RWPE1 (cell line): ENCODE data around the gene CMPK2.

Source experiments
- CTCF ChIA-PET: fragments of 350-600 bp; sonication (Branson Sonifier 250); formaldehyde crosslinking; extraction: SDS; loops from one replicate; lab custom pipeline; 2021; lab: Yijun Ruan, JAX
- POLR2A ChIA-PET: fragments of 400-600 bp; formaldehyde crosslinking; extraction: SDS; loops from one replicate; lab custom pipeline; 2020; ENCODE audit warnings: antibody characterized with exemption; ENCODE audit not compliant: low non-redundant PET; lab: Yijun Ruan, JAX
- DNase-seq: peaks from one replicate; pipeline ENCODE4 v3.0.0; 2012; ENCODE audit warnings: low spot score
- H3K27ac ChIP-seq: fragments of 450-650 bp; 2 replicates; pipeline ENCODE4 v1.5.1; 2017
- TF ChIP-seq, protein P1 (sequence below): fragments of 450-650 bp; conservative IDR thresholded peaks from 2 replicates; pipeline ENCODE4 v1.5.1; 2017; ENCODE audit warnings: low read depth, mild to moderate bottlenecking

The CMPK2 gene

DNA sequence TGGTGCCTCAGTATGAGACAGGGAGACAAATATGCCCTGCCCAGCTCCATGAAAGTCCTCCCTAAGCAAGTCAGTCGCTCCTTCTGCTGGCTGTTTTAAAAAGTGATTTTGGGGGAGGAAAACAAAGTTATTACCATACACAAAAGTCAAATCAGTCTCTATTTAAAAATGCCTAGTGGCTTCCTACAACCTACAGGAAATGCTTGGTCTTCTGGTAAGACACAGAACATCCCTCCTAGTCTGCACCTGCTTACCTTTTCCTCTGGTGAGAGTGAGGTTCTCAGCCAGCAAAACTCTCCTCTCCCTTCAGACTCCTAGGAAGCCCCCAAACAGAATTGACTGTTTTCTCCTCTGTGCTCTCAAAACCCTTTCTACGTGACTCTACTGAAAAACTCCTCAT is 13.5 kb downstream of the CMPK2 start:
- no peak overlapping the region for H3K27ac ChIP-seq
- ChIA-PET POLR2A (no interaction called here), CTCF (no interaction called here)
- DNase-seq = no peak
- TF ChIP-seq, protein P1, sequence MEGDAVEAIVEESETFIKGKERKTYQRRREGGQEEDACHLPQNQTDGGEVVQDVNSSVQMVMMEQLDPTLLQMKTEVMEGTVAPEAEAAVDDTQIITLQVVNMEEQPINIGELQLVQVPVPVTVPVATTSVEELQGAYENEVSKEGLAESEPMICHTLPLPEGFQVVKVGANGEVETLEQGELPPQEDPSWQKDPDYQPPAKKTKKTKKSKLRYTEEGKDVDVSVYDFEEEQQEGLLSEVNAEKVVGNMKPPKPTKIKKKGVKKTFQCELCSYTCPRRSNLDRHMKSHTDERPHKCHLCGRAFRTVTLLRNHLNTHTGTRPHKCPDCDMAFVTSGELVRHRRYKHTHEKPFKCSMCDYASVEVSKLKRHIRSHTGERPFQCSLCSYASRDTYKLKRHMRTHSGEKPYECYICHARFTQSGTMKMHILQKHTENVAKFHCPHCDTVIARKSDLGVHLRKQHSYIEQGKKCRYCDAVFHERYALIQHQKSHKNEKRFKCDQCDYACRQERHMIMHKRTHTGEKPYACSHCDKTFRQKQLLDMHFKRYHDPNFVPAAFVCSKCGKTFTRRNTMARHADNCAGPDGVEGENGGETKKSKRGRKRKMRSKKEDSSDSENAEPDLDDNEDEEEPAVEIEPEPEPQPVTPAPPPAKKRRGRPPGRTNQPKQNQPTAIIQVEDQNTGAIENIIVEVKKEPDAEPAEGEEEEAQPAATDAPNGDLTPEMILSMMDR = no peak

DNA sequence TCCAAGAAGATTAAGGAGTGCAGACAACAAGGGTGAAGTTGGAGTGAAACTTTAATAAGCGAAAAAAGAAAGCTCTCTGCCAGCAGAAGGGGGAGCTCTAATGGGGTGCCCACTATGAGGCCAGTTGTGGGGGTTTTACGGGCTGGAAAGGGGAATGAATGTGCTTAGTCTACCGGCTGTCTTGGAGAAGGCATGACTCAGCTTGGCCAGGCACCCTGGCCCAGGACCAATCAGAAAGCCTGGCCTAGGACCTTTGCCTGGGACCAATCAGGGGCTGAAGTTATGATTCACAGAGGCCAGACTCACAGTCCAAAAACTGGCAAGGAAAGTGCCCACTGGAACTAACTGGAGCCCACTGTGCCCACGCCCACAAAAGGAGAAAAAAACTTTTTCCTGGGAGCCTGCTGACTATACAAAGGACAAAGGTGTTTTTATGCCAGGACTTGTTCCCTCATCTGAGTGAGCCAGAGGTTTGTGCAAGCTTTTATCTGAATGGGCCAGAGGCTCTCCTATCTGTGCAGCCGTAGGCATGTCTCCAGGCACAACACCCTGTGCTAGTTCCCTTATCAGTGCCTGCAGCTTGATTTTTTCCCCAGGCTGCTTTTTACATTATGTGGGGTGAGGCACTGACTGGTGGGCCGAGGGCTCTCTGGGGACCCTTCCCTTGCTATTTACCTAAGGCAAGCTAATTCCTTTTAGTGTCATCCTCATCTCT is 18.6 kb downstream of the CMPK2 start:
- DNase-seq = no peak
- CTCF ChIA-PET = no interaction called here
- TF ChIP-seq, protein P1 = no peak
- no peak overlapping the region for H3K27ac ChIP-seq
- POLR2A ChIA-PET = no interaction called here

DNA sequence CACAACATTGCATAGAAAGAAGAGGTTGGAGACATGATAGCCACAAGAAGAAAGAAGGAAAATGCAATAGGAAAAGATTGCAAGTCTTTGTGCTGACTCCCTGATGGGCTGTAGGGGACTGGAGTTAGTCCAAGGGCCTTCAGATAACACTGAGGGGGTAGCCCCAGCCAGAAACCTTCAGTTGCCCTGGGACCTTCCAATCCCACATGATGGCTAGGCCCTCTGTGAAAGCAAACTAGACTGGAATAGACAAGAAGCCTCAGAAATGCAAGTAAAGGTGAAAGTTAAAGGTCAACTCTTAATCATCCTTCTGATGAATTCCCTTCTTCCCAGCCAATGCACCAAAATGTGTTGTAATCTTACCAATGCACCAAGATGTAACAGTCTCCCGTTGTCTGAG is 19.2 kb downstream of the CMPK2 start:
- DNase-seq = no peak
- POLR2A ChIA-PET = no interaction called here
- TF ChIP-seq, protein P1 = no peak
- H3K27ac ChIP-seq = no peak overlapping the region
- CTCF ChIA-PET = no interaction called here

DNA sequence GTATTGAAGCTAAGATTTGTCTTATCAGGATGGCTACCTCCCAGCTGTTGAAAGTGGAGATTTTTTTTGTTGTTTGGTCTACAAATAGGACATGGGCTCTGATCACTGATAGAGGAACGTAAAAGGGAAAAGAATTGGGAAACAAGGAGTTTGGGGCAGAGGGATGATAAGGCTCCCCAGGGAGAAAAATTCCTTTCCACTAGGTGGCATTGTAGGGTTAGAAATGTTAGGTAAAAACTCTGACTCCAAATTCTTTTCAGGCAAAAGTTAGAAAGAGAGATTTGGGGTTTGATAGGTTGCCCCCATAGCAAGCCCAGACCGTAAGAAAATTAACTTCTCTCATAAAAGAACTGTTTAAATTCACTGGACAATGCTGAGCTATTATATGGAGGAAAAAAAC is 19.8 kb downstream of the CMPK2 start:
- TF ChIP-seq, protein P1 = no peak
- H3K27ac ChIP-seq = no peak overlapping the region
- POLR2A ChIA-PET = no interaction called here
- CTCF ChIA-PET = interaction anchor here (0.6 kb wide), 1 partner anchor 128 kb away, joined by 3 read pairs; no protein-coding TSS in a partner anchor
- no peak for DNase-seq

DNA sequence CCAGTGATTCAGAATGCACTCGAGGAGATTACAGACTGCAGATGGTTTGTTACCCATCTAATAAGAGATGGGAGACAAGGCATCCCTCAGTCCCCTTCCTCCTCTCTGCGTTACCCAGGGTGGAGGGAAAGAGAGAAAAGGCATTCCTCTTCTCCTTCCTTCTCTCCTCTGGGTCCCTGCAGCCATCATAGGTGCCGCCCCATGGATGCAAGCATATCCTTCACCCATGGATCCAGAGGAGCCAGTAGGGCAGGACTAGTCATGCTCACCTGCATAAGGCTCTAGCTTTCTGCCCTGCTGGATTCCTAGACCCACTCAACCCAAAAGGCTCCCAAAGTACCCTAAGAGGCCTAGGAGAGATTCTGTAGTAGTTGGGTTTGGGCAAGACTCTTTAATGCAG is 20.4 kb downstream of the CMPK2 start:
- POLR2A ChIA-PET = no interaction called here
- CTCF ChIA-PET = interaction anchor here (0.6 kb wide), 1 partner anchor 129 kb away, joined by 3 read pairs; no protein-coding TSS in a partner anchor
- TF ChIP-seq, protein P1 = no peak
- no peak for DNase-seq
- no peak overlapping the region for H3K27ac ChIP-seq

DNA sequence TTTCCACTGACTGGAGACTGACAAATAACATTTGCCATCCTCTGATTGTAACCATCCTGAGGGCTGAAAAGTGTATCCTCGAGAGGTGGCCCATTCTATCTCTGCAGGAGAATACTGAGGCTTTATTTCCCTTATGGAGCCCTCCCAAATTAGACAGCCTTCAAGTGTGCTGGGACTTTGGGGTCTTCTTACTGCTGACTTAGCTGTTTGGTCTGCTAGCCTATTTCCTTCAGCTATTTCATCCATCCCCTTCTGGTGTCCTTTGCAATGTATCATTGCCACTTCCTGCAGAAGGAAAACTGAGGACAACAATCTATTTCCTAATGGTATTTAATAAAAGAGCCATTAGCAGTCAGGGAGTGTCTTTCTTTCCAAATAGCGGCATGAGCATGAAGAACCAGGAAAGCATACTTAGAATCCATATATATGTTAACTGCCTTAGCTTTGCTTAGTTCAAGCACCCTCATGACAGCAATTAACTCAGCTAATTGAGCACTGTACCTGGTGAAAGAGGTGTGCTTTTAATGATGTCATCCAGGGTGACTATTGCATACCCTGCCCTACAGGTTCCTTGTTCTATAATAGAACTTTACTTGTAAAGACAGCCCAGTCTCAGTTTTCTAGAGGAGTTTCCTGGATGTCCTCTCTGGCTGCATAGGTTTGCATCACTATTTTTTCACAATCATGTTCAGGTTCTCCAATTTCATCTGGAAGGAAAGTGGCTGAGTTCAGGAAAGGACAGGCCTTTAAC is 24.0 kb downstream of the CMPK2 start:
- no peak overlapping the region for H3K27ac ChIP-seq
- no peak for DNase-seq
- TF ChIP-seq, protein P1 = no peak
- POLR2A ChIA-PET = no interaction called here
- CTCF ChIA-PET = no interaction called here
